HEK293T (cell line): ENCODE data around the gene SH2D4B.

ENCODE experiments used
- CTCF ChIA-PET: fragments of 350-600 bp; formaldehyde crosslinking; extraction: SDS; loops from one replicate; lab custom pipeline; 2021; ENCODE audit warnings: antibody characterized with exemption, inconsistent platforms; lab: Yijun Ruan, JAX
- POLR2A ChIA-PET: fragments of 350-600 bp; formaldehyde crosslinking; extraction: SDS; loops from one replicate; lab custom pipeline; 2020; ENCODE audit warnings: antibody characterized with exemption, inconsistent platforms; lab: Yijun Ruan, JAX
- DNase-seq: peaks from one replicate; pipeline ENCODE4 v3.0.0; 2012; ENCODE audit warnings: mixed read lengths; ENCODE audit errors: extremely low spot score
- ARNT ChIP-seq: fragments of 450-650 bp; IDR thresholded peaks from 2 replicates; pipeline ENCODE4 v1.6.1; 2017; ENCODE audit warnings: mild to moderate bottlenecking
- BHLHE40 ChIP-seq: fragments of 450-650 bp; IDR thresholded peaks from 2 replicates; pipeline ENCODE4 v1.6.1; 2016; ENCODE audit warnings: mild to moderate bottlenecking, moderate library complexity, borderline replicate concordance
- CTBP1 ChIP-seq: fragments of 450-650 bp; IDR thresholded peaks from 2 replicates; pipeline ENCODE4 v1.6.1; 2016; ENCODE audit warnings: borderline replicate concordance
- ELF4 ChIP-seq: fragments of 450-650 bp; IDR thresholded peaks from 2 replicates; pipeline ENCODE4 v1.6.1; 2017; ENCODE audit warnings: antibody characterized with exemption
- FOXA1 ChIP-seq: fragments of 450-650 bp; IDR thresholded peaks from 2 replicates; pipeline ENCODE4 v1.6.1; 2016; ENCODE audit warnings: mild to moderate bottlenecking
- FOXK2 ChIP-seq: fragments of 450-650 bp; IDR thresholded peaks from 2 replicates; pipeline ENCODE4 v1.6.1; 2016; ENCODE audit warnings: mild to moderate bottlenecking
- FOXM1 ChIP-seq: fragments of 450-650 bp; IDR thresholded peaks from 2 replicates; pipeline ENCODE4 v1.6.1; 2017; ENCODE audit warnings: mild to moderate bottlenecking, borderline replicate concordance
- HDGF ChIP-seq: fragments of 450-650 bp; IDR thresholded peaks from 2 replicates; pipeline ENCODE4 v1.6.1; 2017; ENCODE audit warnings: antibody characterized with exemption, borderline replicate concordance
- L3MBTL2 ChIP-seq: fragments of 450-650 bp; conservative IDR thresholded peaks from 2 replicates; pipeline ENCODE4 v1.6.1; 2016; ENCODE audit warnings: mild to moderate bottlenecking
- LEF1 ChIP-seq: fragments of 450-650 bp; IDR thresholded peaks from 2 replicates; pipeline ENCODE4 v1.6.1; 2017; ENCODE audit warnings: mild to moderate bottlenecking, borderline replicate concordance
- NFRKB ChIP-seq: fragments of 450-650 bp; IDR thresholded peaks from 2 replicates; pipeline ENCODE4 v1.6.1; 2016; ENCODE audit warnings: mild to moderate bottlenecking, moderate library complexity
- PKNOX1 ChIP-seq: fragments of 450-650 bp; IDR thresholded peaks from 2 replicates; pipeline ENCODE4 v1.6.1; 2016
- SP1 ChIP-seq: fragments of 450-650 bp; IDR thresholded peaks from 2 replicates; pipeline ENCODE4 v1.6.1; 2017
- SUZ12 ChIP-seq: fragments of 450-650 bp; IDR thresholded peaks from 2 replicates; pipeline ENCODE4 v1.6.1; 2016; ENCODE audit warnings: mild to moderate bottlenecking
- TARDBP ChIP-seq: fragments of 450-650 bp; IDR thresholded peaks from 2 replicates; pipeline ENCODE4 v1.6.1; 2016
- ZNF384 ChIP-seq: fragments of 450-650 bp; IDR thresholded peaks from 2 replicates; pipeline ENCODE4 v1.6.1; 2016

The SH2D4B gene

GRCh38 chr10:80670774-80671173 is 133.1 kb downstream of the SH2D4B start:
- CTCF ChIA-PET: no interaction called here
- TF ChIP-seq ELF4: no peak
- TF ChIP-seq L3MBTL2: no peak
- no peak for TF ChIP-seq ZNF384
- no peak for TF ChIP-seq PKNOX1
- TF ChIP-seq TARDBP: no peak
- TF ChIP-seq LEF1: no peak

GRCh38 chr10:80671847-80672246 is 134.1 kb downstream of the SH2D4B start:
- ChIA-PET CTCF (interaction anchor here (2.1 kb wide), 1 partner anchor 9 kb away, joined by 13 read pairs; no protein-coding TSS in a partner anchor), POLR2A (no interaction called here)

More at GRCh38 chr10:80670774-80671173, 133.1 kb downstream of the SH2D4B start:
- DNase-seq: no peak
- POLR2A ChIA-PET: no interaction called here

GRCh38 chr10:80672613-80673012 is 134.9 kb downstream of the SH2D4B start:
- TF ChIP-seq BHLHE40 (no peak), SP1 (no peak), FOXA1 (no peak), PKNOX1 (no peak), NFRKB (no peak)
- POLR2A ChIA-PET: no interaction called here
- CTCF ChIA-PET: interaction anchor here (2.1 kb wide), 1 partner anchor 9 kb away, joined by 13 read pairs; no protein-coding TSS in a partner anchor
- DNase-seq: no peak

More at GRCh38 chr10:80671847-80672246, 134.1 kb downstream of the SH2D4B start:
- no peak for DNase-seq
- TF ChIP-seq LEF1 (no peak), FOXA1 (no peak), SP1 (no peak)

GRCh38 chr10:80674809-80675208 is 137.1 kb downstream of the SH2D4B start:
- no peak for DNase-seq
- POLR2A ChIA-PET: no interaction called here
- CTCF ChIA-PET: interaction anchor here (1.5 kb wide), 1 partner anchor 12 kb away, joined by 4 read pairs; no protein-coding TSS in a partner anchor
- TF ChIP-seq SP1 (no peak), ZNF384 (no peak), FOXM1 (no peak), FOXA1 (no peak), ELF4 (no peak), NFRKB (no peak), FOXK2 (no peak), PKNOX1 (no peak), CTBP1 (no peak), SUZ12 (no peak), TARDBP (no peak), L3MBTL2 (no peak), BHLHE40 (no peak), HDGF (no peak)

- TF ChIP-seq ELF4 (no peak), ARNT (no peak), TARDBP (no peak), HDGF (no peak), PKNOX1 (no peak), BHLHE40 (no peak), SUZ12 (no peak), LEF1 (no peak), FOXA1 (no peak), CTBP1 (no peak), ZNF384 (no peak), FOXK2 (no peak), FOXM1 (no peak), SP1 (no peak), L3MBTL2 (no peak), NFRKB (no peak)
- POLR2A ChIA-PET: no interaction called here
- no peak for DNase-seq
- CTCF ChIA-PET: interaction anchor here (0.5 to 2.0 kb wide), 2 partner anchors 17 to 240 kb away, joined by 3 to 8 read pairs; no protein-coding TSS in a partner anchor
Measured at GRCh38 chr10:80681142-80681541, 143.4 kb downstream of the SH2D4B start.

GRCh38 chr10:80684259-80684658 is 146.6 kb downstream of the SH2D4B start:
- TF ChIP-seq TARDBP: no peak
- TF ChIP-seq SUZ12: no peak
- no peak for TF ChIP-seq BHLHE40
- no peak for TF ChIP-seq FOXA1
- no peak for TF ChIP-seq HDGF
- no peak for TF ChIP-seq FOXK2
- ChIA-PET POLR2A (no interaction called here), CTCF (interaction anchor here (0.7 kb wide), 1 partner anchor 389 kb away, joined by 4 read pairs; no protein-coding TSS in a partner anchor)
- DNase-seq: peak; percentile 32
